AG09309 (cell line): ENCODE data around the gene ERCC1.

Experiments used
- DNase-seq: peaks from one replicate; pipeline ENCODE4 v3.0.0-alpha.2; 2010; ENCODE audit warnings: low read depth
- H3K4me3 ChIP-seq: 2 replicates; pipeline ENCODE4 v1.5.1; 2011; ENCODE audit warnings: mild to moderate bottlenecking, low read depth, low read length, moderate library complexity; ENCODE audit not compliant: control insufficient read depth
- CTCF ChIP-seq: IDR thresholded peaks from 2 replicates; pipeline ENCODE4 v1.5.1; 2011; ENCODE audit warnings: mild to moderate bottlenecking, low read depth, low read length, inconsistent platforms; ENCODE audit not compliant: insufficient read depth, control insufficient read depth; ENCODE audit errors: missing control alignments

Gene ERCC1

GRCh38 chr19:45442778-45443461, 19.2 kb upstream of the ERCC1 start:
- DNase-seq: no peak
- no peak for TF ChIP-seq CTCF
- H3K4me3 ChIP-seq: peak overlapping the region; percentile 39

GRCh38 chr19:45442408-45442777, 18.7 kb upstream of the ERCC1 start:
- no peak for TF ChIP-seq CTCF
- no peak overlapping the region for H3K4me3 ChIP-seq
- no peak for DNase-seq

DNA sequence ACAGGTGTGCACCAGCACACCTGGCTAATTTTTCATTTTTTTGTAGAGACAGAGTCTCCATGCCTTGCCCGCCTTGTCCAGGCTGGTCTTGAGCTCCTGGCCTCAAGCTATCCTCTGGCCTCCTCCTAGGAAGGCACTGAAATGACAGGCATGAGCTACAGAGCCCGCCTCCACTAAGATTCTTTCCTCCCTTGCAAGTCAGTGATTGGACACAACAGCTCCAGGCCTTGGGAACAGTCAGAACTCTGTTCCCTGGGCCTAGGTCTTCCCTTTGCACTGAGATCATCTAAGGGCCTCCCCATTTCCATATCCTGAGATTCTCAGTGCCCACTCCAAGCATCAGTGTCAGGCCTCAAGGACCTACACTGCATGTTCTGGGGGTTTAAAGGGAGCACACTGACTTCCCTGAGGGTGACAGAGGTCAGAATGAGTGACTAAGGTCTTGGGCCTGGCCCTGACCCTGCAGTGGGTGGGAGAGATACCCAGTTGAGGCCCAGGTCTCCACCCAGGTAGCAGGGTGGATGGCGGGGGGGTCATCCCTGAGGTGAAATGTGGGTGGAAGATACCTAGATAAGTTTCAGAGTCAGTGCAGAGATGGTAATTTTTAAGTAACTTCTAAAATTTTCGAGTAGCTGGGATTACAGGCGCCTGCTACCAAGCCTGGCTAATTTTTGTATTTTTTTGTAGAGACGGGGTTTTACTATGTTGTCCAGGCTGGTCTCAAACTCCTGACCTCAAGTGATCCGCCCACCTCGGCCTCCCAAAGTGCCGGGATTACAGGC, 17.3 kb upstream of the ERCC1 start:
- no peak for TF ChIP-seq CTCF
- no peak for DNase-seq
- H3K4me3 ChIP-seq: no peak overlapping the region

- no peak for DNase-seq
- peak overlapping the region; percentile 32 for H3K4me3 ChIP-seq
- TF ChIP-seq CTCF: no peak
Observed at GRCh38 chr19:45440259-45440638, 16.5 kb upstream of the ERCC1 start.

GRCh38 chr19:45439569-45440258, 16.0 kb upstream of the ERCC1 start:
- peak; percentile 90 for TF ChIP-seq CTCF
- DNase-seq: no peak
- H3K4me3 ChIP-seq: peak overlapping the region; percentile 32

GRCh38 chr19:45439190-45439568, 15.5 kb upstream of the ERCC1 start:
- peak overlapping the region; percentile 32 for H3K4me3 ChIP-seq
- no peak for DNase-seq
- TF ChIP-seq CTCF: no peak
